Fibroblast of the conjunctiva (primary cell): ENCODE results near the gene JMJD8.
"Not testable (repeated sequence)": the region's sequence is repeated elsewhere in the genome, so short reads cannot be mapped to it uniquely, and the experiment has no call there.

Source experiments
- DNase-seq: peaks from one replicate; pipeline ENCODE4 v3.0.0-alpha.2; 2010; ENCODE audit warnings: low read depth

Gene JMJD8

GRCh38 chr16:692356-693108, 8.4 kb upstream of the JMJD8 start:
- DNase-seq: no peak

- DNase-seq: not testable (repeated sequence)
Observed at GRCh38 chr16:691242-691641, 7.1 kb upstream of the JMJD8 start.

GRCh38 chr16:689175-689897, 5.2 kb upstream of the JMJD8 start:
- no peak for DNase-seq

- no peak for DNase-seq
Observed at GRCh38 chr16:687499-687898, 3.4 kb upstream of the JMJD8 start.

- no peak for DNase-seq
Observed at GRCh38 chr16:686459-687260, 2.5 kb upstream of the JMJD8 start.

GRCh38 chr16:685967-686366, 1.8 kb upstream of the JMJD8 start:
- no peak for DNase-seq

- DNase-seq: no peak
Observed at GRCh38 chr16:684961-685696, 995 bp upstream of the JMJD8 start.

- DNase-seq: no peak
Observed at GRCh38 chr16:683396-684070, 601 bp downstream of the JMJD8 start.

- DNase-seq: no peak
Observed at GRCh38 chr16:682493-683395, 1.4 kb downstream of the JMJD8 start.

GRCh38 chr16:681746-682427, 2.2 kb downstream of the JMJD8 start:
- no peak for DNase-seq

- peak; percentile 31 for DNase-seq
Observed at GRCh38 chr16:680967-681745, 3.0 kb downstream of the JMJD8 start.

GRCh38 chr16:680625-680945, 3.5 kb downstream of the JMJD8 start:
- no peak for DNase-seq

- DNase-seq: peak; percentile 60
Observed at GRCh38 chr16:679814-680624, 4.1 kb downstream of the JMJD8 start, which contains the start of gene STUB1. Gene STUB1, plus strand, starts transcription at chr16:680410. Its CDS starts 116 bp downstream, at chr16:680526.

- DNase-seq: no peak
Observed at GRCh38 chr16:678858-679813, 5.0 kb downstream of the JMJD8 start.

GRCh38 chr16:678209-678857, 5.8 kb downstream of the JMJD8 start:
- DNase-seq: no peak
